ENCODE data around the gene RASSF6.

DNA sequence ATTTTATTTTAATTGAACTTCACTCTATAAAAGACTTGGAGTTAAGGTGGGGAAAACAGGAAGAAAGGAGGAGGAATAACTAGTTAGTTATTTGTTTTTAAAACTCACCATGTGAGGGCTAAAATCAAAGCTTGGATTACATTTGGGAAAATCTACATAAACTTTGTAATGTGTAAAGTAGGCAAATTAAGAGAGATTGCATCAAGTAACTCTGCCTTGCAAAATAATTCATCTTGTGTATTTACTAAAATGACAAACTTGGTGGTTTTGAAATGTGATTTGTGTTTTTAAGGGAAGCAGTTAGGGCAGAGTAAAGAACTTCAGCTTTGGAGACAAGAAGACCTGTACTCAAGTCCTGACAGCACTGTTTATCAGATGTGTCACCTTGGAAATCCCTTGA, 43.3 kb upstream of the RASSF6 start:
- TF ChIP-seq CTCF (IDR thresholded peaks at IDR 0.05; ENCODE audit: insufficient read depth, low read length, poor library complexity, severe bottlenecking), result no peak
- no peak for TF ChIP-seq EZH2phosphoT487 (conservative IDR thresholded peaks at IDR 0.05; ENCODE audit: low read length)
